SW 1271 (cell line): ENCODE measurements around the gene FASTKD3.

ENCODE experiments used
- DNase-seq, 2 experiments: peaks; one replicate each; lab custom pipeline; 2025; lab: John Stamatoyannopoulos, UW

The FASTKD3 gene

GRCh38 chr5:7849681-7850394 is 19.0 kb downstream of the FASTKD3 start:
- DNase-seq, result no peak

- no peak for DNase-seq
Measured at GRCh38 chr5:7848296-7848695, 20.5 kb downstream of the FASTKD3 start.

- DNase-seq, result no peak
Measured at GRCh38 chr5:7846327-7846726, 22.5 kb downstream of the FASTKD3 start.

- no peak for DNase-seq
Measured at GRCh38 chr5:7845557-7845956, 23.3 kb downstream of the FASTKD3 start.

- DNase-seq, result no peak
Measured at GRCh38 chr5:7844901-7845300, 23.9 kb downstream of the FASTKD3 start.

GRCh38 chr5:7842531-7842930 is 26.3 kb downstream of the FASTKD3 start:
- DNase-seq, result no peak

GRCh38 chr5:7837403-7837802 is 31.4 kb downstream of the FASTKD3 start:
- no peak for DNase-seq

GRCh38 chr5:7834982-7835381 is 33.8 kb downstream of the FASTKD3 start:
- DNase-seq, result no peak

GRCh38 chr5:7828269-7828668 is 40.6 kb downstream of the FASTKD3 start:
- DNase-seq, result no peak

GRCh38 chr5:7827610-7828009 is 41.2 kb downstream of the FASTKD3 start:
- DNase-seq, result no peak

- no peak for DNase-seq
Measured at GRCh38 chr5:7825630-7826029, 43.2 kb downstream of the FASTKD3 start.

GRCh38 chr5:7824995-7825394 is 43.8 kb downstream of the FASTKD3 start:
- DNase-seq, result no peak

GRCh38 chr5:7823594-7823993 is 45.2 kb downstream of the FASTKD3 start:
- no peak for DNase-seq

GRCh38 chr5:7822449-7822848 is 46.4 kb downstream of the FASTKD3 start:
- DNase-seq, result no peak

- no peak for DNase-seq
Measured at GRCh38 chr5:7816535-7816901, 52.3 kb downstream of the FASTKD3 start.

GRCh38 chr5:7815892-7816534 is 52.8 kb downstream of the FASTKD3 start:
- DNase-seq, result peak in 1 of 2 experiments; percentile 14

- no peak for DNase-seq
Measured at GRCh38 chr5:7814816-7815215, 54.0 kb downstream of the FASTKD3 start.

- DNase-seq, result no peak
Measured at GRCh38 chr5:7813576-7813975, 55.3 kb downstream of the FASTKD3 start.

GRCh38 chr5:7813007-7813406 is 55.8 kb downstream of the FASTKD3 start:
- DNase-seq, result no peak

- DNase-seq, result no peak
Measured at GRCh38 chr5:7811715-7812114, 57.1 kb downstream of the FASTKD3 start.
